OCI-M2 (cell line): ENCODE data around the gene HOXD3.

Experiments used
- DNase-seq: peaks from one replicate; lab custom pipeline; 2025; ENCODE audit not compliant: unreplicated experiment; lab: John Stamatoyannopoulos, UW

Gene HOXD3

GRCh38 chr2:176148751-176149421 is 8.2 kb upstream of the HOXD3 start:
- DNase-seq, result no peak

DNA sequence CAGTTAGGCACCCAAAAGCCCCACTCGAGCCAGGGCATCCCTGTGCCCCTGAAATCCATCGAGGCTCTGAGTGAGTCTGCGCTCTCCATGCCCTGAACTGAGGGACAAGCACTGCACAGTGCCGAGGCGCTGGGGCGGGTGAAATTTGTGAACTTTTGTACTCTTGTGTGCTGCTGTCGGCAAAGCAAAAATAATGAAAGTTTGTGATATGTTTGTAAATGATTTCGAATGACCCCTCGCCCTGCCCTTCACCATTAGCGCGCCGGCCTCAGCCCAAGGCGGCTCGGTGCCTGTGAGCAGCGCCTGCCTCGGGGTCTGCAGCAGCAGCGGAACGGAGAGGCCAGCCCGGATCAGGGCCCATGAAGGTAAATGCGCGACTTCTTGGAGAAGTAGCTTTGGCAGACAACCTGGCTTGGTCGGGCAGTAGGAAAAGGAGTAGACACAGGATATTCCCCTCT is 7.6 kb upstream of the HOXD3 start:
- DNase-seq, result no peak

GRCh38 chr2:176149939-176150583 is 7.0 kb upstream of the HOXD3 start:
- DNase-seq, result no peak

DNA sequence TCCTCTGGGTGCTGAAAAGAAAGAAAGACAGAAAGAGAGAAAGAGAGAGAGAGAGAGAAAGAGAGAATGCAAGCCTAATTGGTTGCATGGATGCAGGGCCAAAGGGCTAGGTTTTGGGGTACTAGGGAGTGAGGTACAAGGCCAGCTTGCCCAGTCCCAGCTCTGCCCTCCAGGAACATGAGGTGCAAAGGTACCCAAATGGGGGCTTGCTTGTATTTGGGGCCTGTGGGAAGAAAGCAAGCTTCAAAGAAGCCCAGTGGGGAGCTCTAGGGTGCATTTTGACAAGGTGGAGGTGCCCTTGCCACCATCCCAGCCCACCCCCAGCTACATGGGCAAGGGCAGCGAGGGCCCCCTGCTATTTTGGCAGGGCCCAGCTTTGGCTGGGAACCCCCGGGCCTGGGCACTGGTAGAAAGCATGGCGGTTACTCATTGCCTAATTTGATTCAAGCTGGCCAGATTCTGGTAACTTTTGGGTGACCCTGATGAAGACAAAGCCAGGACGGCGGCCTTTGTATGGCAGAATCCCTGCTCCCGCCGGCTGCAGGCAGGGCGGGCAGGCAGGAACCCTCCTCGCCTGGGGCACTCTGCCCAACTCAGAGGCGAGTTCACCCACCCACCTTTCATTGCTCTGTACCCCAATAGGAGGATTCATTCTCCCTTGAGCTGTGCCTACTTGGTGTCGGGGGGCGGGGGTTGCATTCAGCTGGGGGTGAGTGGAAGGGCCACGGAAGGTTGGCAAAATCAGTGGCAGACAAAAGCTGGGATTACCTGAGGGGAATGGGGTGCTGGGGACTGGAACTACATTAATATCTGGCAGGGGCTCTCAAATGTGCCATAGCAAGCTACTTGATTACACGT is 6.3 kb upstream of the HOXD3 start:
- DNase-seq, result no peak

- DNase-seq, result no peak
Observed at GRCh38 chr2:176151442-176152287, 5.4 kb upstream of the HOXD3 start, which contains the start of gene HOXD4. Gene HOXD4, plus strand, starts transcription at chr2:176151550. Its CDS starts 84 bp downstream, at chr2:176151634.

DNA sequence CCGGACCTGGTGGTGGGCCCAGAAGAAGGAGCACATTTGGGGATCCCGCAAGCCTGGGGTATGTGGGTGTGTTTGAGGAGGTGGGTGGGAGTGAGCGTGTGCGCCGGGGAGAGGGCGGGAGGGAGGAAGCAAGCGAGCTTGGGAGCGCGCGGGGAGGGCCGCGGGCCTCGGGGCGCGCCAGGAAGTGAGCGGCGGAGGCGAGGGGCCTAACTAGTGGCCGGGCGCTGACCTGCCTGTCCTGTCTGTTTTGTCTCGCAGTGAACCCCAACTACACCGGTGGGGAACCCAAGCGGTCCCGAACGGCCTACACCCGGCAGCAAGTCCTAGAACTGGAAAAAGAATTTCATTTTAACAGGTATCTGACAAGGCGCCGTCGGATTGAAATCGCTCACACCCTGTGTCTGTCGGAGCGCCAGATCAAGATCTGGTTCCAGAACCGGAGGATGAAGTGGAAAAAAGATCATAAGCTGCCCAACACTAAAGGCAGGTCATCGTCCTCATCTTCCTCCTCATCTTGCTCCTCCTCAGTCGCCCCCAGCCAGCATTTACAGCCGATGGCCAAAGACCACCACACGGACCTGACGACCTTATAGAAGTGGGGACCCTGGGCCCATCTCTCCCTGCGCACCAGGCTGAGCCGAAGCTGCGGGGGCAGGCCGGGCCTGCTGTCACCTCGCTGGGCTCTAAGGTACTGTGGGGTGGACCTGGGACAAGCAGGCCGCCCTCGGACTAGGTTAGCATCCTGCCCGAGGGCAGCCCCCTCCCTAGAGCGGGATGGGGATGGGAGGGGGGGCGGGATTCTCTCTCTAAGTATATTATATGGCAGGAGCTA is 4.5 kb upstream of the HOXD3 start:
- DNase-seq, result no peak

DNA sequence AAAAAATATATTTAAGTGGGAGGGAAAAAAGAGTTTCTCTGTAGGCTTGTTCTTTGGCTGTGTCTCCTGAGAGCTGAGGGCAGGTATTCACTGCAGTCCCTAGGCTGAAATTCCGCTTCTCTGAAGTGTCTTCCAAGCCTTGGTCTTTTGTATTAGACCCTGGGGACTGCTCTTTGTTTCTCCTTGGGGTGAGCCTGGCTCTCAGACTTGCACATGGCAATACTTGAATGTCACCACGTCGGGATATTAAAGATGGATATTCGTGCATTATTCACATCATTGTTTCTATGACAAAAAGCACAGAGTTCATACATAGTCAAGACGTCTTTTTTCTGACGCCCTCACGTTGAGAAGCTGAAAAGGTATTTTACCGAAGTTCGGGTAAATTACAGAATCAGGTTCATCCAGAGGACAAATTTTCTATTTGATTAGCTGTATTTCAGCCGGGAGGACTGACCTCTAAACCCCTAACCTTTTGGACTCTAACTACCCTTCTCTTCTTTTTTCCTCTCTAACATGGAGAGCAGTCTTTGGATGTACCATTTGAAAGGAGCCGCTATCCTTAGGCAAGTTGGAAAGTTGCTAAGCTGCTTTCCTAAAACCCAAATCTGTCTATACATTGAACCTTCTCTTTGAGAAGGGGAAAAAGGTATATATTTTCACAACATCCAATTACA is 2.4 kb upstream of the HOXD3 start:
- DNase-seq, result no peak

GRCh38 chr2:176155356-176156044 is 1.6 kb upstream of the HOXD3 start:
- no peak for DNase-seq

DNA sequence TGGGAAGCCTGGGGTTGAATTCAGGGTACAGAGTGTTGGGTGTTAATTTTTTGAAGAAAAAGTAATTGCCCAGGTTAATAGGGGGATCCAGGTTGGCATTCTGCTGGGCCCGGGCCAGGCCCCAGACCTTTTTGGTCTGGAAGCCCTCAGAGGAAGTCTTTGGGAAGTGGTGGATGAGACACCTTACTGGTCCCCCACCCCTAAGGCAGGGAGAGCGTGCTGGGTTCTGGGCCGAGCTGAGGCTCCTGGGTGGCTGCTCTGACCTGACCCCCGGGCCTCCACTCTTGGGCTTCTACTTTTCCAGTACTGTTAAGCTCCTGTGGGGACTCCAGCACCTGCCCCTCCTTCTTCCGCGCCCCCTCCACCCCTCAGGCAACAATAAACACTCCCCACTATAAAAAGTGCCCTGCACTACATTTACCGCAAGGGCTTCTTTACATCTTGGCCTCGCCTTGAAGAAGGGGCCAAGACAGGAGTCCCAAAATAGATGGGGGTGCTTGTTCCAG is 753 bp upstream of the HOXD3 start:
- DNase-seq, result no peak

DNA sequence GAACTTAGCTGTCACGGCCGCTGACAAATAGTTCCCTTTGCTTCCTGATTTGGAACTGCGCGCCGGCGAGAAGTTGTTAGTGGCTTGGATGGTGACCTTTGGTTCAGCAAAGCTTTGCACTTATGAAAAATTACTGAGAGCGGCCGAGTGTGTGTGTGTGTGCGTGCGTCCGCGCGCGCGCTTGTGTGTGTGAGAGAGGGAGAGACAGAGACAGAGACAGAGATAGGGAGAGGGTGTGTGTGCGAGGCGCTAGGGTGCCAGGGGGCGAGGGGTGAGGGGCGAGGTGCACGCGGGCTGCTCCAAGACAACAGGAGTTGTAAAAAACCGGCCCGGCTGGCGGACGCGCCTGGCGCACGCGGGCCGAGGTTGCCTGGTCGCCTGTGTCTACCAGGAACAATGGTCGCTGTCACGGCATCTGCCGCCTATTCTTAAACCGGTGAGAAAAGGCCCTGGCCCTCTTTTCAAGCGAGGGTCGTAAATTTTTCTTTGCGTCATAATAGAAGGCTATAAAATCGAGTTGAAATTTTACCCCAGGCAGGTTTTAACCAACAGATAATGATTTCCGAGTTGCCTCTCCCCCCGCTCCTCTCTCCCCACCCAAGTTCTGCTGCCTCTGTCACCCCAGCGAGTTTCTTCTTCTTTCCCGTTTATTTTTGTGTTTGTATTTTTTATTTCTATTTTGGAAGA is 535 bp downstream of the HOXD3 start:
- DNase-seq, result no peak

DNA sequence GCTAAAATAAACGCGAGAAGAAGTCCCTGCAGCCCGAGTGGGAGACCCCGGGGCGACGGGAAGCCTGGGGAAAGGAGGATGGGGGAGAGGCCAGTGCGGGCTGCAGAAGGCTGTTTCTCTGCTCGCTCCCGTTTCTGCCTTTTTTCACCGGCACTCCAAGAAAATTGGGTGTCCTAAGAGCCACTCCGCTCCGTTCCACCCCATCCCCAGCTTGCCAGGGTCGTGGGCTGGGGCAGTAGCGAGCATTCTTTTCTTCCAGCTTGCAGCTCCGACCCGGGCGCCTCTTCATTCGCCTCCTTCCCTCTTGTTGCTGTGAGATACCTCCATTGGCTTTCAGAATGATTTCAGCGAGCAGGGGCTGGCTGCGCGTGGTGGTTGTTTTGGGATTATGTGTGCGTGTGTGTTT is 1.1 kb downstream of the HOXD3 start:
- no peak for DNase-seq

GRCh38 chr2:176158855-176159662 is 2.0 kb downstream of the HOXD3 start:
- DNase-seq, result no peak

DNA sequence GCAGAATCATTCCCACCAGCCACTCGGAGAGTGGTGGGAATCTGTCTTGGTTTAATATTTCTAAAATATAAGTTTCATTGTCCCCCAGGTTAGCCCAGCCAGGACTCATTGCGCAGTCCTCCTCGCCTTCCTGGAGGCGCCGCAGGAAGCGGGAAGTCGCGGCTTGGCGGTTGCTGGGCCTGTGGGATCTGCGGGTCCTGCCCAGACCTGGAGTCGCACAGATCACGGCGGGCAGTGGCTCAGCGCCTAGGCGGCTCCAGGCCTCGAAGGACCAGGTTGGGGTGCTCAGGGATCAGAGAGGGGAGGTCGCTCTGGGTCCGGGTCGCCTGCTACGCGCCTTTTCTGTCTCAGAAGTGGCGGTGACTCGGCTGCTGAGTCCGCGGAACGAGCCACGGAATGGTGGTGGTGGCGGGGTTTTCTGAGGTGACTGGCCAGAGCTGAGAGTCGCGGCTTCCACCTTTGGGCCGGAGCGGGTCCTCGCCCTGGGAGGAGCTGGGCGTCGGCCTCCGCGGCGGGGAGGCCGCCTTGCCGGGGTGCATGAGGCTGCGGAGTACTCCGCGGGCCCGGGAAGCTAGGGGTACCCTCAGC is 2.6 kb downstream of the HOXD3 start:
- DNase-seq, result no peak

DNA sequence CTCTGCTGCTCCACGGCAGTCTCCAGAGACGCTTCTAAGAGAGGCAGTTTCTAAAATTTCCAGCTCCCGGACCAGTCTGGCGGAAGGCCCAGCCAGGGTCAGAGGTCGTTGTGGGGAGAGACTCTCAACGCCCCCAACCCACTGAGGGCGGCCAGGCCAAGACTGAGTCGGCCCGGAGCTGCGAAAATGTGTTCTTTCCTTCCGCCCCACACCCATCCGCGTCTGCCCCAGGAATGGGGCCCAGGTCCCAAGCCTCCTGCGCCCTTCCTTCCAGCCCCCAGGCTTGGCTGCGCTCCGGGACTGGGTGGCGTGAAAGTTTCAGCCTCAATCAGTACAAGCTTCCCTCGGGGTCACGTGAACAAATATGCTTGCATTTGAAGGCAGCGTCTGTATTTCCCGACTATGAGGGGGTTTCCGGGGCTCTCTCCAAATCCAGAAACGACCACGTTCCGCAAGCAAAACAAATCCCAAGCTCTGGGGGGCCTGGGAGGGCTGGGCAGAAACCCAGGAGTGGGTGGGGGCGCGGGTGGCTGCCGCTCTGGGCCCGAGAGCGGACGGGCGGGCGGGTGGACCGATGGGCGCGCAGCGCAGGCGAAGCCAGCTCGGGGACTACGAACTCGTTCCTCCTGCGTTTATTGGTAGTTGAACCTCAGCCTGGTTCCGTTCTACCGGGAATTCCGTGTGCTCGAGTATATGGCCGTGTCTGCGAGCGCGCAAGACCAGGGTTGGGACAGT is 3.3 kb downstream of the HOXD3 start:
- DNase-seq, result no peak

DNA sequence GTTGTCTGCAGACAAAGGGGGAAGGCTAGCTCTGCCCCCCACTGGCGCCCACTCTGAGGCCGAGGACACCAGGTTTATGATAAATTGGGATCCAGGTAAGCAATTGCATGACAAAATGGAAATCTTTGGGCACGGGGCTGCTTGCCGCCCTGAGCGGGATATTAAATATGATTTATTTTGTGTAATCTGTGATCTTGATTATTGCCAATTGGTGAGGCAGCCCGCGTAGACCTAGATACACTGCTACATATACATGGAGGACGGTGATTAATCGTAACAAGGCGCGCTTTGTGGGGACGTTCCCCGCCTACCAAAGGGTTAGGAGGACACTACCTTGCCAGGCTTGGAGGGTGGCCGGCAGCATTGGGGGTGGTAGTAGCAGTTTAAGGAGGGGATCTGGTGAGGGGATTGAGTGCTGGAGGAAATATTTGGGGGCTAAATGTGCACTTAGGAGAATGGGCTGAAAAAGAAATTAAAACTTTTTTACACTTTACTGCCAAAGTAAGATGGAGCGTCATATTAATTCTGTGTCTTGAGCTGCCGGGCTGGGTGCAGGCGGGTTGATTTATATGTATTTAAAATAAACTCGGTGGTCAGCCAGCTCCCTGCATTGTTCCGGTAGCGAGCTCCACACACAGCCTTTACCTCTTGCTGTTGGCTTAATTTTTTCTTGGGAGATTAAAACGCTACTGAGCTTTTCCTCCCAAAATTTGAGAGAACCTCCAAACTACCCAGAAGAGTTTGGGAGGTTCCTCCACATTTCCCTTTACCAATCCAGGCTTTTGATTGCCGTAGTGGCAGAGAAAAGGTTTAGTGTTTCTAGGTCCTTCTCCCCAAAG is 4.1 kb downstream of the HOXD3 start:
- DNase-seq, result no peak
